T-cell (primary cell): ENCODE measurements around the gene ATP2A3. TPM values are rescaled to one million over a fixed set of nuclear protein-coding genes. Genes with fewer than 3 reads are reported as not detected.

Experiments
- ATAC-seq, 4 experiments: fragments of 200-7000 bp in 3 of 4; fragments of 150-1000 bp in 1 of 4; cut with Tn5 transposase; replicated peaks in 1 of 4; 1 replicate in 3 of 4; 2 replicates in 1 of 4; pipeline ENCODE4 v1.10.0; 2021; ENCODE audit warnings: moderate library complexity in 3 of 4, mild to moderate bottlenecking in 2 of 4, moderate number of reproducible peaks in 1 of 4
- CTCF ChIA-PET, 2 donors: fragments of 300-600 bp; sonication (Branson Sonifier 250); formaldehyde crosslinking; loops; one replicate each; lab custom pipeline; 2022; ENCODE audit warnings: antibody characterized with exemption in 2 of 2; lab: Charles Lee
- POLR2A ChIA-PET, 2 donors: fragments of 300-600 bp; sonication (Branson Sonifier 250); formaldehyde crosslinking; loops; one replicate each; lab custom pipeline; 2022; ENCODE audit warnings: antibody characterized with exemption in 2 of 2; lab: Charles Lee
- DNase-seq, 35 experiments: peaks; one replicate each; pipeline versions ENCODE4 v3.0.0 to v3.0.0-alpha.2; 2013 to 2023
- H3K27ac ChIP-seq: one replicate; pipeline ENCODE4 v1.5.1; 2013; ENCODE audit warnings: low read length
- H3K27me3 ChIP-seq, 2 experiments: replicated peaks in 1 of 2; 1 replicate in 1 of 2; 2 replicates in 1 of 2; pipeline versions ENCODE4 v1.6.1 to v1.7.0; 2013; ENCODE audit warnings: low read length in 1 of 2, mixed read lengths in 1 of 2; ENCODE audit not compliant: control insufficient read depth in 2 of 2, insufficient read depth in 2 of 2; ENCODE audit errors: extremely low read depth in 1 of 2
- H3K36me3 ChIP-seq, 2 donors: 1 replicate in 1 of 2; 2 replicates in 1 of 2; pipeline versions ENCODE4 v1.6.1 to v1.7.0; 2013; ENCODE audit warnings: low read length in 1 of 2; ENCODE audit not compliant: control insufficient read depth in 2 of 2, insufficient read depth in 1 of 2; ENCODE audit errors: extremely low read depth in 1 of 2
- H3K4me1 ChIP-seq, 2 experiments: 1 replicate in 1 of 2; 2 replicates in 1 of 2; pipeline versions ENCODE4 v1.6.1 to v1.7.0; 2013; ENCODE audit warnings: low read length in 2 of 2, mixed read lengths in 1 of 2; ENCODE audit not compliant: insufficient read depth in 2 of 2, control insufficient read depth in 1 of 2; ENCODE audit errors: extremely low read depth in 1 of 2
- H3K4me3 ChIP-seq, 2 donors: 1 replicate in 1 of 2; 2 replicates in 1 of 2; pipeline versions ENCODE4 v1.5.1 to v1.7.0; 2013; ENCODE audit warnings: mild to moderate bottlenecking in 2 of 2, low read length in 1 of 2, moderate library complexity in 1 of 2; ENCODE audit not compliant: control insufficient read depth in 1 of 2; ENCODE audit errors: extremely low read depth in 1 of 2
- H3K9me3 ChIP-seq: 2 replicates; pipeline ENCODE4 v1.7.0; 2013
- H3K27ac Mint-ChIP-seq, 2 donors: one replicate each; pipeline ENCODE4 v1.8.0; 2020 to 2021; ENCODE audit warnings: mild to moderate bottlenecking in 2 of 2, mixed read lengths in 2 of 2
- H3K27me3 Mint-ChIP-seq, 2 donors: one replicate each; pipeline ENCODE4 v1.8.0; 2021 to 2022; ENCODE audit warnings: mixed read lengths in 2 of 2
- H3K36me3 Mint-ChIP-seq: one replicate; pipeline ENCODE4 v1.8.0; 2021; ENCODE audit warnings: mixed read lengths
- H3K4me1 Mint-ChIP-seq, 3 donors: one replicate each; pipeline ENCODE4 v1.8.0; 2020 to 2022; ENCODE audit warnings: mixed read lengths in 3 of 3, mild to moderate bottlenecking in 1 of 3
- H3K4me3 Mint-ChIP-seq, 3 donors: one replicate each; pipeline ENCODE4 v1.8.0; 2020 to 2022; ENCODE audit warnings: mild to moderate bottlenecking in 3 of 3, mixed read lengths in 3 of 3, moderate library complexity in 3 of 3
- H3K9me3 Mint-ChIP-seq, 3 donors: one replicate each; pipeline ENCODE4 v1.8.0; 2020 to 2022; ENCODE audit warnings: mixed read lengths in 3 of 3
- WGBS: methylation state at CpG from one replicate; pipeline ENCODE4 v1.1.5; 2013; ENCODE audit warnings: missing lambda C conversion rate; ENCODE audit not compliant: insufficient coverage; 5-methylcytosine and 5-hydroxymethylcytosine counted together
- total RNA-seq, 35 experiments: library from RNA in 6 of 35; stranded (reverse) in 6 of 35; fragments of 120-200 nt in 1 of 35; gene quantifications; one replicate each; pipeline versions ENCODE4 v1.2.1 to v1.2.4 and lab custom pipeline; 2013 to 2026

The ATP2A3 gene
- total RNA-seq, 5 donors from 2014 or later (not counting 1 experiment from before 2014, with no cell fraction given), result 228 to 303 (median 248) TPM

DNA sequence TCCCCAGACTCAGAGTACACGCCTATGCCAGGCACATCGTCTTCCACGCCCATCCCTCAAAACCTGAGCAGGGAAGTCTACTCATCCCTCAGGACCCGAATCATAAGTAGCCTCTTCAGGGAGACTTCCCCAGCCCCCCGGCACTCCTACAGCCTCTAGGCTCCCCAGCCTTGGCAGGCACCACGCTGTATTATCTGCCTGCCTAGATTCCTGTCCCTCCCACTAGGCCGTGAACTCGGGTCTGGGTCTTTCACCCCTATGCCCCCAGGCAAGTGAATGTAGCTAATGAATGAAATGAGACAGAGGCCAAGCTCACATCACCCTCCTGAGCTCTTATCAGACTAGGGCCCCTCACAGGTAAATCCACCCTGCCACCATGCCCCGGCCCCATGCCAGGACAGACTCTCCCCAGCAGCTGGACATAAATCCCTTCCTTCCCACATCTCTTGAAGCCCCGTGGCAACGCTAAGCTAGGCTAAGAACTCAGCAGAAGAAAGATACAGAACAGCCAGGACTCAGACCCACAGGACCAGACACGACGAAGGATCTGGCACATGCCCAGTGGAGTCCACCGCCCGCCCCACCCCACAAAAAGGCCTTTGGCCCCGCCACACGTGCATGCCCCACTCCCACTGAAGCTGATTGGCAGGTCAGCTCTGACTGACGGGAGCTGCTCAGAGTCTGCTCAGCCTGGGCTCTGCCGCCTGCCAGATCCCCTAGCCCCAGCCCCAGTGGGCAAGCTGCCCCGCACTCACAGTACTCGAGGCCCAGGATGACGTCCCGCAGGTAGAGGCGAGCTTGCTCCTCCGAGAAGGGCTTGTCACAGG lies 84.4 kb downstream of the ATP2A3 start:
- H3K36me3 Mint-ChIP-seq, result peaks cover 18% of the 10 kb centered on the region
- no peaks in the 10 kb centered on the region for H3K27me3 Mint-ChIP-seq
- H3K9me3 Mint-ChIP-seq, result no peaks in the 10 kb centered on the region
- H3K27ac Mint-ChIP-seq, result peak overlapping the region in 1 of 2 donors; percentile 28
- no peaks in the 10 kb centered on the region for H3K27me3 ChIP-seq
- no peak for ATAC-seq
- H3K9me3 ChIP-seq, result no peaks in the 10 kb centered on the region
- DNase-seq, result no peak
- ChIA-PET CTCF (interaction anchor here in 1 of 2 donors (0.6 kb wide), 1 partner anchor 36 kb away, joined by 7 read pairs; no protein-coding TSS in a partner anchor), POLR2A (no interaction called here)
- no peak overlapping the region for H3K27ac ChIP-seq
- H3K4me3 ChIP-seq, result no peak overlapping the region
- no peaks in the 10 kb centered on the region for H3K4me1 ChIP-seq
- H3K36me3 ChIP-seq, result peaks cover 2 to 17% of the 10 kb centered on the region in 2 donors
- 96% methylated on average over 22 of the region's 25 CpGs for WGBS
- peaks cover 0 to under 1% (median 0%) of the 10 kb centered on the region in 3 donors for H3K4me1 Mint-ChIP-seq
- H3K4me3 Mint-ChIP-seq, result no peak overlapping the region

DNA sequence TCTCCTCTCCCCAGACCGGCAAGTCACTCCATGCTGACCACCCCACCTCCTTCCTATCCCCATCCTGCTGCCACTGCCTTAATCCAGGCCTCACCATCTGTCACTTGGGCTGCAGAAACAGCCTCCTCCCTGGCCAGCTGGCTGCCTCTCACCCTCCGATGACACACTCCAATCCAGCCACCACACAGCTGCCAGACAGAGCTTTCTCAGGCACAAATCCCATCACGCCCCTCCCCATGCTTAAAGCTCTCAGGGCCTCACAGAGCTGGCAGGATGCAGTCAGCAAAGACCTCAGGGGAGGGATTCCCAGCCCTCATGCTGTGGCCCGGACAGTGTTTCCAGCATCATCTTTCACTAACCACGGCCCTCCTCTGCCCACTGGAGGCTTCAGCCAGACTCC lies 85.1 kb downstream of the ATP2A3 start:
- Histone ChIP-seq H3K27ac (no peak overlapping the region), H3K36me3 (peaks cover 0 to 14% of the 10 kb centered on the region in 2 donors), H3K27me3 (no peaks in the 10 kb centered on the region), H3K9me3 (no peaks in the 10 kb centered on the region), H3K4me1 (no peaks in the 10 kb centered on the region), H3K4me3 (no peak overlapping the region)
- Mint-ChIP-seq H3K27ac (peak overlapping the region in 1 of 2 donors; percentile 28), H3K4me1 (no peaks in the 10 kb centered on the region), H3K9me3 (no peaks in the 10 kb centered on the region), H3K4me3 (no peak overlapping the region), H3K36me3 (peaks cover 18% of the 10 kb centered on the region), H3K27me3 (no peaks in the 10 kb centered on the region)
- 69% methylated on average over 4 of the region's 5 CpGs for WGBS
- DNase-seq (no peak), ATAC-seq (no peak)
- POLR2A ChIA-PET, result no interaction called here
- CTCF ChIA-PET, result no interaction called here

DNA sequence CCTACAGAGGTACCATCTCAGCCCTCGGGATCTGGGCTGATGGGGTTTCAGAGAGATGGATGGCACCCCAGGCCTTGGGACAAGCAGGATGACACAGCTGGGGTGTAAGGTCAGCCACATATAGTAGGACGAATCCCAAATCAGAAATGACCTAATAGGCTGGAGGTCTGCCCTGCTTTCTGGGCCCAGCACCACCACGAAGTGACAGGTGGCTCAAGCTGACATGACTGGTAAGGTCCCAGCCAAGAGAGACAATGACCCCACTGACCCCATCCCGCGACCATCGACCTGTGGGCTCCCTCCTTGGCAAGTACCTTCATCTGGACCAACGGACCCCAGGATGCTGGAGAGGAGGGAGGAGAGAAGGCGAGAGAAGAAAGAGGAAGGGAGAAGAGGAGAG lies 87.0 kb downstream of the ATP2A3 start:
- H3K4me1 ChIP-seq, result no peaks in the 10 kb centered on the region
- Mint-ChIP-seq H3K27ac (no peak overlapping the region), H3K36me3 (peaks cover 22% of the 10 kb centered on the region), H3K9me3 (no peaks in the 10 kb centered on the region), H3K27me3 (no peaks in the 10 kb centered on the region), H3K4me3 (no peak overlapping the region), H3K4me1 (no peaks in the 10 kb centered on the region)
- ChIA-PET POLR2A (no interaction called here), CTCF (interaction anchor here in 1 of 2 donors (0.6 kb wide), 1 partner anchor 220 kb away, joined by 7 read pairs; no protein-coding TSS in a partner anchor)
- H3K36me3 ChIP-seq, result peaks cover 4 to 11% of the 10 kb centered on the region in 2 donors
- no peaks in the 10 kb centered on the region for H3K27me3 ChIP-seq
- WGBS, result 88% methylated on average over 5 of the region's 8 CpGs
- ATAC-seq (no peak), DNase-seq (no peak)
- no peaks in the 10 kb centered on the region for H3K9me3 ChIP-seq
- no peak overlapping the region for H3K27ac ChIP-seq
- H3K4me3 ChIP-seq, result no peak overlapping the region

DNA sequence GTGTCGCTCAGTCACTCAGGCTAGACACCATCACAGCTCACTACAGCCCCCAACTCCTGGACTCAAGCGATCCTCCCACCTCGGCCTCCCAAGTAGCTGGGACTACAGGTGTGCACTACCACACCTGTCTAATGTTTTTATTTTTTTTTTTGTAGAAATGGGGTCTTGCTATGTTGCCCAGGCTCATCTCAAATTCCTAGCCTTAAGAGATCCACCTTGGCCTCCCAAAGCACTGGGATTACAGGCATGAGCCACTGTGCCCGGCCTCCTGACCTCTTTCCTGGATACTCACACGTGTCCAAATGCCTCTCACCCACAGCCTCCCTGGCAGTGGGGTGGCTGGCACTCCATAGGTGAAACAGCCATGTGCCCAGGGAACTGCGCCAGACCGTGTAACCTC lies 88.9 kb downstream of the ATP2A3 start:
- POLR2A ChIA-PET, result no interaction called here
- ATAC-seq, result no peak
- no peak overlapping the region for H3K4me3 Mint-ChIP-seq
- Histone ChIP-seq H3K4me1 (peaks cover 0 to 6% of the 10 kb centered on the region in 2 experiments), H3K36me3 (peaks cover 5 to 13% of the 10 kb centered on the region in 2 donors), H3K9me3 (no peaks in the 10 kb centered on the region), H3K27me3 (no peaks in the 10 kb centered on the region), H3K4me3 (no peak overlapping the region), H3K27ac (no peak overlapping the region)
- H3K36me3 Mint-ChIP-seq, result peaks cover 22% of the 10 kb centered on the region
- H3K27me3 Mint-ChIP-seq, result no peaks in the 10 kb centered on the region
- WGBS, result 90% methylated on average over 3 of the region's 7 CpGs
- H3K4me1 Mint-ChIP-seq, result peaks cover 2 to 5% (median 4%) of the 10 kb centered on the region in 3 donors
- DNase-seq, result no peak
- no peak overlapping the region for H3K27ac Mint-ChIP-seq
- H3K9me3 Mint-ChIP-seq, result no peaks in the 10 kb centered on the region
- CTCF ChIA-PET, result no interaction called here

Other genes starting within 250 kb of the ATP2A3 start
- gene HASPIN, start 240.5 kb downstream of the ATP2A3 start, total RNA-seq, result 1 to 10 TPM in 1 of 5 donors, under 1 TPM in 4; 0.33 to 1.0 (median 0.68) TPM
- 10 to 100 TPM; 13.0 to 40.0 (median 25.2) TPM for gene ITGAE, start 163.2 kb downstream of the ATP2A3 start, total RNA-seq
- gene NCBP3, start 118.2 kb downstream of the ATP2A3 start, total RNA-seq, result 10 to 100 TPM; 35.6 to 55.5 (median 46.7) TPM
- gene CAMKK1, start 71.4 kb downstream of the ATP2A3 start, total RNA-seq, result 10 to 100 TPM in 1 of 5 donors, 1 to 10 TPM in 4; 5.3 to 11.0 (median 6.0) TPM
- gene P2RX1, start 48.0 kb downstream of the ATP2A3 start, total RNA-seq, result 1 to 10 TPM in 3 of 5 donors, under 1 TPM in 2; 0.95 to 3.3 (median 1.2) TPM
- gene ZZEF1, start 178.6 kb upstream of the ATP2A3 start, total RNA-seq, result 100 to 1,000 TPM in 1 of 5 donors, 10 to 100 TPM in 4; 84.4 to 107 (median 89.6) TPM
- gene CYB5D2, start 178.8 kb upstream of the ATP2A3 start, total RNA-seq, result 10 to 100 TPM in 3 of 5 donors, 1 to 10 TPM in 2; 6.8 to 16.3 (median 10.1) TPM